ENCODE results near the gene CDH8.

Gene CDH8

GRCh38 chr16:61681124-61681523 is 355.1 kb downstream of the CDH8 start:
- no peaks in the 10 kb centered on the region for H3K36me3 ChIP-seq (ENCODE audit: control insufficient read depth in 1 of 2, insufficient read depth in 2 of 2, low read length in 2 of 2)
- H4K91ac ChIP-seq (ENCODE audit: low read depth, low read length), result no peak overlapping the region
- H3K9me3 ChIP-seq (ENCODE audit: insufficient read depth, low read depth, low read length), result no peaks in the 10 kb centered on the region
- H2BK5ac ChIP-seq (ENCODE audit: low read depth, low read length, poor library complexity), result no peak overlapping the region
- no peak for DNase-seq
- no peak overlapping the region for H3K9ac ChIP-seq (ENCODE audit: low read length)
- H2AK5ac ChIP-seq (ENCODE audit: low read length), result no peak overlapping the region
- no peaks in the 10 kb centered on the region for H3K4me1 ChIP-seq (ENCODE audit: control insufficient read depth in 1 of 2, insufficient read depth in 2 of 2, low read length in 2 of 2)
- H4K8ac ChIP-seq (ENCODE audit: low read depth, low read length), result no peak overlapping the region
- H3K4ac ChIP-seq (ENCODE audit: low read depth, low read length), result no peak overlapping the region
- no peaks in the 10 kb centered on the region for H3K79me2 ChIP-seq (ENCODE audit: control insufficient read depth, insufficient read depth, low read length, poor library complexity)
- no peak overlapping the region for H3K23ac ChIP-seq (ENCODE audit: low read length)
- no peak overlapping the region for H4K12ac ChIP-seq (ENCODE audit: low read depth, low read length)
- WGBS (ENCODE audit: extremely low coverage, insufficient coverage, insufficient read length), result no CpG with 5 or more reads among the region's 1 CpG
- no peaks in the 10 kb centered on the region for H3K27me3 ChIP-seq (ENCODE audit: insufficient read depth, low read length)
- no peak overlapping the region for H2BK12ac ChIP-seq (ENCODE audit: low read length)
- no peaks in the 10 kb centered on the region for H3K79me1 ChIP-seq (ENCODE audit: low read length)
- no peak overlapping the region for H3K4me2 ChIP-seq (ENCODE audit: low read length)
- H3K14ac ChIP-seq (ENCODE audit: low read length), result no peak overlapping the region
- H2BK120ac ChIP-seq (ENCODE audit: insufficient read depth, low read length, poor library complexity), result no peak overlapping the region
- H3K27ac ChIP-seq (ENCODE audit: low read depth, low read length), result no peak overlapping the region
- H3K18ac ChIP-seq (ENCODE audit: low read length), result no peak overlapping the region
- H3K4me3 ChIP-seq (ENCODE audit: low read depth, low read length), result no peak overlapping the region
- H2AFZ ChIP-seq (ENCODE audit: insufficient read depth, low read length, poor library complexity), result no peak overlapping the region

GRCh38 chr16:61678182-61678581 is 358.1 kb downstream of the CDH8 start:
- Histone ChIP-seq H3K9ac (ENCODE audit: low read length) (no peak overlapping the region), H4K8ac (ENCODE audit: low read depth, low read length) (no peak overlapping the region), H3K4ac (ENCODE audit: low read depth, low read length) (no peak overlapping the region), H3K4me1 (ENCODE audit: control insufficient read depth in 1 of 2, insufficient read depth in 2 of 2, low read length in 2 of 2) (no peaks in the 10 kb centered on the region), H3K18ac (ENCODE audit: low read length) (no peak overlapping the region), H3K27me3 (ENCODE audit: insufficient read depth, low read length) (no peaks in the 10 kb centered on the region), H4K91ac (ENCODE audit: low read depth, low read length) (no peak overlapping the region), H3K27ac (ENCODE audit: low read depth, low read length) (no peak overlapping the region), H4K12ac (ENCODE audit: low read depth, low read length) (no peak overlapping the region), H3K14ac (ENCODE audit: low read length) (no peak overlapping the region), H2BK120ac (ENCODE audit: insufficient read depth, low read length, poor library complexity) (no peak overlapping the region), H2AK5ac (ENCODE audit: low read length) (no peak overlapping the region), H3K79me1 (ENCODE audit: low read length) (no peaks in the 10 kb centered on the region), H3K4me3 (ENCODE audit: low read depth, low read length) (no peak overlapping the region), H3K23ac (ENCODE audit: low read length) (no peak overlapping the region), H2AFZ (ENCODE audit: insufficient read depth, low read length, poor library complexity) (no peak overlapping the region), H3K36me3 (ENCODE audit: control insufficient read depth in 1 of 2, insufficient read depth in 2 of 2, low read length in 2 of 2) (no peaks in the 10 kb centered on the region), H2BK12ac (ENCODE audit: low read length) (no peak overlapping the region), H3K4me2 (ENCODE audit: low read length) (no peak overlapping the region), H3K79me2 (ENCODE audit: control insufficient read depth, insufficient read depth, low read length, poor library complexity) (no peaks in the 10 kb centered on the region), H3K9me3 (ENCODE audit: insufficient read depth, low read depth, low read length) (no peaks in the 10 kb centered on the region), H2BK5ac (ENCODE audit: low read depth, low read length, poor library complexity) (no peak overlapping the region)
- DNase-seq, result no peak
- no CpG with 5 or more reads among the region's 3 CpGs for WGBS (ENCODE audit: extremely low coverage, insufficient coverage, insufficient read length)

- H2BK120ac ChIP-seq (ENCODE audit: insufficient read depth, low read length, poor library complexity), result no peak overlapping the region
Measured at GRCh38 chr16:61677776-61678175, 358.5 kb downstream of the CDH8 start.

GRCh38 chr16:61676740-61677139 is 359.5 kb downstream of the CDH8 start:
- Histone ChIP-seq H3K9me3 (ENCODE audit: insufficient read depth, low read depth, low read length) (no peaks in the 10 kb centered on the region), H3K79me1 (ENCODE audit: low read length) (no peaks in the 10 kb centered on the region), H4K12ac (ENCODE audit: low read depth, low read length) (no peak overlapping the region), H3K14ac (ENCODE audit: low read length) (no peak overlapping the region), H3K9ac (ENCODE audit: low read length) (no peak overlapping the region), H3K4me1 (ENCODE audit: control insufficient read depth in 1 of 2, insufficient read depth in 2 of 2, low read length in 2 of 2) (no peaks in the 10 kb centered on the region), H3K27me3 (ENCODE audit: insufficient read depth, low read length) (no peaks in the 10 kb centered on the region), H3K4ac (ENCODE audit: low read depth, low read length) (no peak overlapping the region), H2AK5ac (ENCODE audit: low read length) (no peak overlapping the region), H2AFZ (ENCODE audit: insufficient read depth, low read length, poor library complexity) (no peak overlapping the region), H3K27ac (ENCODE audit: low read depth, low read length) (no peak overlapping the region), H2BK120ac (ENCODE audit: insufficient read depth, low read length, poor library complexity) (no peak overlapping the region), H2BK5ac (ENCODE audit: low read depth, low read length, poor library complexity) (no peak overlapping the region), H4K8ac (ENCODE audit: low read depth, low read length) (no peak overlapping the region), H3K79me2 (ENCODE audit: control insufficient read depth, insufficient read depth, low read length, poor library complexity) (no peaks in the 10 kb centered on the region), H3K23ac (ENCODE audit: low read length) (no peak overlapping the region), H3K36me3 (ENCODE audit: control insufficient read depth in 1 of 2, insufficient read depth in 2 of 2, low read length in 2 of 2) (no peaks in the 10 kb centered on the region), H2BK12ac (ENCODE audit: low read length) (no peak overlapping the region), H3K18ac (ENCODE audit: low read length) (no peak overlapping the region), H3K4me3 (ENCODE audit: low read depth, low read length) (no peak overlapping the region), H4K91ac (ENCODE audit: low read depth, low read length) (no peak overlapping the region), H3K4me2 (ENCODE audit: low read length) (no peak overlapping the region)
- DNase-seq, result no peak
- no CpG with 5 or more reads among the region's 2 CpGs for WGBS (ENCODE audit: extremely low coverage, insufficient coverage, insufficient read length)

More at GRCh38 chr16:61677776-61678175, 358.5 kb downstream of the CDH8 start:
- no peaks in the 10 kb centered on the region for H3K27me3 ChIP-seq (ENCODE audit: insufficient read depth, low read length)
- no peak overlapping the region for H2BK12ac ChIP-seq (ENCODE audit: low read length)
- H3K79me1 ChIP-seq (ENCODE audit: low read length), result no peaks in the 10 kb centered on the region
- no peak overlapping the region for H3K18ac ChIP-seq (ENCODE audit: low read length)
- no peaks in the 10 kb centered on the region for H3K79me2 ChIP-seq (ENCODE audit: control insufficient read depth, insufficient read depth, low read length, poor library complexity)
- no peak overlapping the region for H3K9ac ChIP-seq (ENCODE audit: low read length)
- no peak overlapping the region for H3K4me3 ChIP-seq (ENCODE audit: low read depth, low read length)
- no peak overlapping the region for H3K4ac ChIP-seq (ENCODE audit: low read depth, low read length)
- H2AK5ac ChIP-seq (ENCODE audit: low read length), result no peak overlapping the region
- no peaks in the 10 kb centered on the region for H3K9me3 ChIP-seq (ENCODE audit: insufficient read depth, low read depth, low read length)
- no peak overlapping the region for H3K23ac ChIP-seq (ENCODE audit: low read length)
- H4K91ac ChIP-seq (ENCODE audit: low read depth, low read length), result no peak overlapping the region
- no peak overlapping the region for H3K4me2 ChIP-seq (ENCODE audit: low read length)
- H3K27ac ChIP-seq (ENCODE audit: low read depth, low read length), result no peak overlapping the region
- no peak for DNase-seq
- H2AFZ ChIP-seq (ENCODE audit: insufficient read depth, low read length, poor library complexity), result no peak overlapping the region
- no peak overlapping the region for H4K12ac ChIP-seq (ENCODE audit: low read depth, low read length)
- no peak overlapping the region for H4K8ac ChIP-seq (ENCODE audit: low read depth, low read length)
- no peak overlapping the region for H2BK5ac ChIP-seq (ENCODE audit: low read depth, low read length, poor library complexity)
- no peaks in the 10 kb centered on the region for H3K36me3 ChIP-seq (ENCODE audit: control insufficient read depth in 1 of 2, insufficient read depth in 2 of 2, low read length in 2 of 2)
- no peaks in the 10 kb centered on the region for H3K4me1 ChIP-seq (ENCODE audit: control insufficient read depth in 1 of 2, insufficient read depth in 2 of 2, low read length in 2 of 2)
- WGBS (ENCODE audit: extremely low coverage, insufficient coverage, insufficient read length), result no CpG with 5 or more reads among the region's 5 CpGs
- no peak overlapping the region for H3K14ac ChIP-seq (ENCODE audit: low read length)
